ENCODE measurements around the gene ACR.
A peak's percentile ranks its signal among the peaks of the same experiment; 100 is the strongest.

ACR gene

GRCh38 chr22:50732681-50733080, 5.3 kb upstream of the ACR start:
- H2BK12ac ChIP-seq (ENCODE audit: low read length in 2 of 2) = no peak overlapping the region
- 89% methylated on average over 9 of the region's 12 CpGs for WGBS
- no peak overlapping the region for H2BK15ac ChIP-seq (ENCODE audit: low read depth, poor library complexity, severe bottlenecking)
- no peak for DNase-seq
- peaks cover 32 to 49% of the 10 kb centered on the region in 2 experiments for H3K27me3 ChIP-seq (ENCODE audit: control insufficient read depth in 1 of 2, insufficient read depth in 1 of 2, low read length in 2 of 2)
- H2AFZ ChIP-seq (ENCODE audit: low read depth, low read length) = no peak overlapping the region
- H2AK5ac ChIP-seq (ENCODE audit: low read length, severe bottlenecking) = no peak overlapping the region
- H3K9me3 ChIP-seq (ENCODE audit: control insufficient read depth, low read length) = no peaks in the 10 kb centered on the region
- no peak overlapping the region for H3K4ac ChIP-seq (ENCODE audit: low read depth in 1 of 2, low read length in 2 of 2)
- H3K4me2 ChIP-seq (ENCODE audit: low read length, poor library complexity, severe bottlenecking) = no peak overlapping the region
- no peak overlapping the region for H3K23ac ChIP-seq (ENCODE audit: low read length in 2 of 2)
- peaks cover 9% of the 10 kb centered on the region for H3K4me1 ChIP-seq (ENCODE audit: control insufficient read depth, insufficient read depth, low read depth, low read length)
- no peak overlapping the region for H3K9ac ChIP-seq (ENCODE audit: low read length)
- no peak overlapping the region for H2BK120ac ChIP-seq (ENCODE audit: low read depth, low read length)
- no peak overlapping the region for H4K8ac ChIP-seq (ENCODE audit: low read length)
- peaks cover 0 to 4% of the 10 kb centered on the region in 2 experiments for H3K36me3 ChIP-seq (ENCODE audit: control insufficient read depth in 1 of 2, insufficient read depth in 2 of 2, low read depth in 1 of 2, low read length in 2 of 2)
- H3K27ac ChIP-seq (ENCODE audit: low read length, poor library complexity, severe bottlenecking) = no peak overlapping the region
- no peaks in the 10 kb centered on the region for H3K79me1 ChIP-seq (replicated peaks; ENCODE audit: low read length, poor library complexity, severe bottlenecking)
- no peak overlapping the region for H3K14ac ChIP-seq (ENCODE audit: low read length in 2 of 2)
- H3K4me3 ChIP-seq (ENCODE audit: insufficient read depth in 1 of 2, low read depth in 1 of 2, low read length in 2 of 2) = no peak overlapping the region
- H4K91ac ChIP-seq (ENCODE audit: low read length) = no peak overlapping the region
- H2BK5ac ChIP-seq (ENCODE audit: low read depth, low read length, poor library complexity, severe bottlenecking) = no peak overlapping the region
- H3K18ac ChIP-seq (ENCODE audit: low read depth in 1 of 2, low read length in 2 of 2) = no peak overlapping the region

- Histone ChIP-seq H3K18ac (ENCODE audit: low read depth in 1 of 2, low read length in 2 of 2) (no peak overlapping the region), H3K4ac (ENCODE audit: low read depth in 1 of 2, low read length in 2 of 2) (no peak overlapping the region), H4K8ac (ENCODE audit: low read length) (no peak overlapping the region), H3K14ac (ENCODE audit: low read length in 2 of 2) (peak overlapping the region in 1 of 2 experiments; percentile 35), H2AFZ (ENCODE audit: low read depth, low read length) (no peak overlapping the region), H2BK5ac (ENCODE audit: low read depth, low read length, poor library complexity, severe bottlenecking) (no peak overlapping the region), H3K36me3 (ENCODE audit: control insufficient read depth in 1 of 2, insufficient read depth in 2 of 2, low read depth in 1 of 2, low read length in 2 of 2) (peaks cover 0 to 4% of the 10 kb centered on the region in 2 experiments), H3K27me3 (ENCODE audit: control insufficient read depth in 1 of 2, insufficient read depth in 1 of 2, low read length in 2 of 2) (peaks cover 43 to 60% of the 10 kb centered on the region in 2 experiments), H3K9ac (ENCODE audit: low read length) (peak overlapping the region; percentile 30), H3K4me2 (ENCODE audit: low read length, poor library complexity, severe bottlenecking) (no peak overlapping the region), H2BK15ac (ENCODE audit: low read depth, poor library complexity, severe bottlenecking) (no peak overlapping the region), H3K27ac (ENCODE audit: low read length, poor library complexity, severe bottlenecking) (no peak overlapping the region), H2AK5ac (ENCODE audit: low read length, severe bottlenecking) (no peak overlapping the region), H2BK120ac (ENCODE audit: low read depth, low read length) (no peak overlapping the region), H3K4me1 (ENCODE audit: control insufficient read depth, insufficient read depth, low read depth, low read length) (peaks cover 9% of the 10 kb centered on the region), H3K9me3 (ENCODE audit: control insufficient read depth, low read length) (no peaks in the 10 kb centered on the region), H4K91ac (ENCODE audit: low read length) (no peak overlapping the region), H2BK12ac (ENCODE audit: low read length in 2 of 2) (no peak overlapping the region), H3K23ac (ENCODE audit: low read length in 2 of 2) (no peak overlapping the region), H3K4me3 (ENCODE audit: insufficient read depth in 1 of 2, low read depth in 1 of 2, low read length in 2 of 2) (peak overlapping the region in 1 of 2 experiments; percentile 62), H3K79me1 (replicated peaks; ENCODE audit: low read length, poor library complexity, severe bottlenecking) (no peaks in the 10 kb centered on the region)
- 64% methylated on average over 22 of the region's 22 CpGs for WGBS
- peak; percentile 34 for DNase-seq
Observed at GRCh38 chr22:50733521-50734342, 4.3 kb upstream of the ACR start.

- H3K4me2 ChIP-seq (ENCODE audit: low read length, poor library complexity, severe bottlenecking) = no peak overlapping the region
- H3K27me3 ChIP-seq (ENCODE audit: control insufficient read depth in 1 of 2, insufficient read depth in 1 of 2, low read length in 2 of 2) = peaks cover 49 to 65% of the 10 kb centered on the region in 2 experiments
- no peak overlapping the region for H3K9ac ChIP-seq (ENCODE audit: low read length)
- DNase-seq = no peak
- H3K9me3 ChIP-seq (ENCODE audit: control insufficient read depth, low read length) = no peaks in the 10 kb centered on the region
- peak overlapping the region in 1 of 2 experiments; percentile 35 for H3K14ac ChIP-seq (ENCODE audit: low read length in 2 of 2)
- H2BK12ac ChIP-seq (ENCODE audit: low read length in 2 of 2) = no peak overlapping the region
- no peak overlapping the region for H4K8ac ChIP-seq (ENCODE audit: low read length)
- no peak overlapping the region for H2AFZ ChIP-seq (ENCODE audit: low read depth, low read length)
- 85% methylated on average over 7 of the region's 10 CpGs for WGBS
- H4K91ac ChIP-seq (ENCODE audit: low read length) = no peak overlapping the region
- no peak overlapping the region for H3K18ac ChIP-seq (ENCODE audit: low read depth in 1 of 2, low read length in 2 of 2)
- no peak overlapping the region for H2AK5ac ChIP-seq (ENCODE audit: low read length, severe bottlenecking)
- no peak overlapping the region for H2BK15ac ChIP-seq (ENCODE audit: low read depth, poor library complexity, severe bottlenecking)
- H3K4me1 ChIP-seq (ENCODE audit: control insufficient read depth, insufficient read depth, low read depth, low read length) = peaks cover 13% of the 10 kb centered on the region
- H3K79me1 ChIP-seq (replicated peaks; ENCODE audit: low read length, poor library complexity, severe bottlenecking) = no peaks in the 10 kb centered on the region
- no peak overlapping the region for H3K4me3 ChIP-seq (ENCODE audit: insufficient read depth in 1 of 2, low read depth in 1 of 2, low read length in 2 of 2)
- H2BK120ac ChIP-seq (ENCODE audit: low read depth, low read length) = no peak overlapping the region
- no peak overlapping the region for H2BK5ac ChIP-seq (ENCODE audit: low read depth, low read length, poor library complexity, severe bottlenecking)
- no peak overlapping the region for H3K27ac ChIP-seq (ENCODE audit: low read length, poor library complexity, severe bottlenecking)
- peaks cover 0 to 4% of the 10 kb centered on the region in 2 experiments for H3K36me3 ChIP-seq (ENCODE audit: control insufficient read depth in 1 of 2, insufficient read depth in 2 of 2, low read depth in 1 of 2, low read length in 2 of 2)
- no peak overlapping the region for H3K23ac ChIP-seq (ENCODE audit: low read length in 2 of 2)
- H3K4ac ChIP-seq (ENCODE audit: low read depth in 1 of 2, low read length in 2 of 2) = no peak overlapping the region
Observed at GRCh38 chr22:50734343-50734771, 3.6 kb upstream of the ACR start.

- no peak overlapping the region for H2AFZ ChIP-seq (ENCODE audit: low read depth, low read length)
- peak overlapping the region; percentile 11 for H4K91ac ChIP-seq (ENCODE audit: low read length)
- H3K14ac ChIP-seq (ENCODE audit: low read length in 2 of 2) = no peak overlapping the region
- H3K23ac ChIP-seq (ENCODE audit: low read length in 2 of 2) = no peak overlapping the region
- H2BK5ac ChIP-seq (ENCODE audit: low read depth, low read length, poor library complexity, severe bottlenecking) = no peak overlapping the region
- H2AK5ac ChIP-seq (ENCODE audit: low read length, severe bottlenecking) = no peak overlapping the region
- H3K4me1 ChIP-seq (ENCODE audit: control insufficient read depth, insufficient read depth, low read depth, low read length) = peaks cover 12% of the 10 kb centered on the region
- no peaks in the 10 kb centered on the region for H3K9me3 ChIP-seq (ENCODE audit: control insufficient read depth, low read length)
- no peak overlapping the region for H3K4ac ChIP-seq (ENCODE audit: low read depth in 1 of 2, low read length in 2 of 2)
- no peak overlapping the region for H3K9ac ChIP-seq (ENCODE audit: low read length)
- DNase-seq = no peak
- no peaks in the 10 kb centered on the region for H3K79me1 ChIP-seq (replicated peaks; ENCODE audit: low read length, poor library complexity, severe bottlenecking)
- no peaks in the 10 kb centered on the region for H3K36me3 ChIP-seq (ENCODE audit: control insufficient read depth in 1 of 2, insufficient read depth in 2 of 2, low read depth in 1 of 2, low read length in 2 of 2)
- no peak overlapping the region for H2BK12ac ChIP-seq (ENCODE audit: low read length in 2 of 2)
- H3K18ac ChIP-seq (ENCODE audit: low read depth in 1 of 2, low read length in 2 of 2) = no peak overlapping the region
- H3K4me3 ChIP-seq (ENCODE audit: insufficient read depth in 1 of 2, low read depth in 1 of 2, low read length in 2 of 2) = no peak overlapping the region
- no peak overlapping the region for H3K27ac ChIP-seq (ENCODE audit: low read length, poor library complexity, severe bottlenecking)
- no peak overlapping the region for H2BK120ac ChIP-seq (ENCODE audit: low read depth, low read length)
- H3K27me3 ChIP-seq (ENCODE audit: control insufficient read depth in 1 of 2, insufficient read depth in 1 of 2, low read length in 2 of 2) = peaks cover 47 to 65% of the 10 kb centered on the region in 2 experiments
- H2BK15ac ChIP-seq (ENCODE audit: low read depth, poor library complexity, severe bottlenecking) = no peak overlapping the region
- H3K4me2 ChIP-seq (ENCODE audit: low read length, poor library complexity, severe bottlenecking) = no peak overlapping the region
- no peak overlapping the region for H4K8ac ChIP-seq (ENCODE audit: low read length)
- 88% methylated on average over 11 of the region's 13 CpGs for WGBS
Observed at GRCh38 chr22:50734986-50735738, 2.8 kb upstream of the ACR start.

Data from mesenchymal stem cell (in vitro differentiated cells and primary cell).